Measurements from ENCODE around the gene OR3A3.
"Not testable (repeated sequence)": the region's sequence is repeated elsewhere in the genome, so short reads cannot be mapped to it uniquely, and the experiment has no call there.

The OR3A3 gene

GRCh38 chr17:3411070-3411469 is at the start of gene OR3A3:
OR3A3 (plus strand) TSS chr17:3411370.
- in situ Hi-C loops (cut with HindIII; ENCODE audit: low sequenced_read_pairs), result no loop called here

- in situ Hi-C loops (cut with HindIII; ENCODE audit: low sequenced_read_pairs), result not testable (repeated sequence)
Observed at GRCh38 chr17:3371167-3371566, 40.0 kb upstream of the OR3A3 start.

- in situ Hi-C loops (cut with HindIII; ENCODE audit: low sequenced_read_pairs), result no loop called here
Observed at GRCh38 chr17:3378321-3378720, 32.8 kb upstream of the OR3A3 start.

- in situ Hi-C loops (cut with HindIII; ENCODE audit: low sequenced_read_pairs), result no loop called here
Observed at GRCh38 chr17:3381957-3382356, 29.2 kb upstream of the OR3A3 start.

GRCh38 chr17:3385869-3386816 is 25.0 kb upstream of the OR3A3 start, which contains the start of gene OR3A2:
OR3A2 (minus strand) TSS chr17:3386308.
- in situ Hi-C loops (cut with HindIII; ENCODE audit: low sequenced_read_pairs), result no loop called here

- in situ Hi-C loops (cut with HindIII; ENCODE audit: low sequenced_read_pairs), result no loop called here
Observed at GRCh38 chr17:3389791-3390190, 21.4 kb upstream of the OR3A3 start.

GRCh38 chr17:3397801-3398200 is 13.4 kb upstream of the OR3A3 start:
- in situ Hi-C loops (cut with HindIII; ENCODE audit: low sequenced_read_pairs), result not testable (repeated sequence)

- in situ Hi-C loops (cut with HindIII; ENCODE audit: low sequenced_read_pairs), result no loop called here
Observed at GRCh38 chr17:3398310-3398709, 12.9 kb upstream of the OR3A3 start, which contains the start of gene OR1E1. OR1E1 (minus strand) TSS chr17:3398410; CDS start chr17:3398410, 0 bp downstream.

GRCh38 chr17:3400055-3400454 is 11.1 kb upstream of the OR3A3 start:
- in situ Hi-C loops (cut with HindIII; ENCODE audit: low sequenced_read_pairs), result no loop called here

GRCh38 chr17:3401786-3402185 is 9.4 kb upstream of the OR3A3 start:
- in situ Hi-C loops (cut with HindIII; ENCODE audit: low sequenced_read_pairs), result no loop called here

- in situ Hi-C loops (cut with HindIII; ENCODE audit: low sequenced_read_pairs), result not testable (repeated sequence)
Observed at GRCh38 chr17:3403856-3404255, 7.3 kb upstream of the OR3A3 start.

GRCh38 chr17:3412216-3412615 is 1.0 kb downstream of the OR3A3 start:
- in situ Hi-C loops (cut with HindIII; ENCODE audit: low sequenced_read_pairs), result not testable (repeated sequence)

GRCh38 chr17:3415610-3416009 is 4.4 kb downstream of the OR3A3 start:
- in situ Hi-C loops (cut with HindIII; ENCODE audit: low sequenced_read_pairs), result no loop called here

GRCh38 chr17:3418222-3418621 is 7.1 kb downstream of the OR3A3 start:
- in situ Hi-C loops (cut with HindIII; ENCODE audit: low sequenced_read_pairs), result no loop called here

- in situ Hi-C loops (cut with HindIII; ENCODE audit: low sequenced_read_pairs), result not testable (repeated sequence)
Observed at GRCh38 chr17:3433215-3433614, 22.0 kb downstream of the OR3A3 start.

GRCh38 chr17:3433741-3434140 is 22.6 kb downstream of the OR3A3 start, which contains the start of gene OR1E2:
OR1E2 (minus strand) TSS chr17:3433841; CDS start chr17:3433841, 0 bp downstream.
- in situ Hi-C loops (cut with HindIII; ENCODE audit: low sequenced_read_pairs), result no loop called here

- in situ Hi-C loops (cut with HindIII; ENCODE audit: low sequenced_read_pairs), result no loop called here
Observed at GRCh38 chr17:3438368-3438767, 27.2 kb downstream of the OR3A3 start.

GRCh38 chr17:3440451-3440850 is 29.3 kb downstream of the OR3A3 start:
- in situ Hi-C loops (cut with HindIII; ENCODE audit: low sequenced_read_pairs), result no loop called here

- in situ Hi-C loops (cut with HindIII; ENCODE audit: low sequenced_read_pairs), result no loop called here
Observed at GRCh38 chr17:3447625-3448024, 36.5 kb downstream of the OR3A3 start.

- in situ Hi-C loops (cut with HindIII; ENCODE audit: low sequenced_read_pairs), result no loop called here
Observed at GRCh38 chr17:3448059-3448665, 37.0 kb downstream of the OR3A3 start.

- in situ Hi-C loops (cut with HindIII; ENCODE audit: low sequenced_read_pairs), result not testable (repeated sequence)
Observed at GRCh38 chr17:3466355-3466754, 55.2 kb downstream of the OR3A3 start.

- in situ Hi-C loops (cut with HindIII; ENCODE audit: low sequenced_read_pairs), result no loop called here
Observed at GRCh38 chr17:3469529-3469928, 58.4 kb downstream of the OR3A3 start.

Data from endothelial cell of hepatic sinusoid (primary cell).